HepG2 (cell line): ENCODE results near the gene PEX14. TPM values are rescaled to one million over a fixed set of nuclear protein-coding genes. Genes with fewer than 3 reads are reported as not detected.

Experiments
- CBFB ChIP-seq: sonication (generic); formaldehyde crosslinking; IDR thresholded peaks from 2 replicates; pipeline ENCODE4 v1.4.0; 2020; ENCODE audit warnings: missing genetic modification reagents
- ELF4 ChIP-seq: sonication (generic); formaldehyde crosslinking; IDR thresholded peaks from 2 replicates; pipeline ENCODE4 v1.5.0; 2020; ENCODE audit warnings: missing genetic modification reagents, mild to moderate bottlenecking, moderate library complexity, borderline replicate concordance
- ETV6 ChIP-seq: sonication (generic); formaldehyde crosslinking; conservative IDR thresholded peaks from 2 replicates; pipeline ENCODE4 v1.4.0; 2020; ENCODE audit warnings: missing genetic modification reagents
- FUBP1 ChIP-seq: sonication (generic); formaldehyde crosslinking; IDR thresholded peaks from 2 replicates; pipeline ENCODE4 v1.5.1; 2020; ENCODE audit warnings: missing genetic modification reagents, mild to moderate bottlenecking, borderline replicate concordance
- HOXD1 ChIP-seq: sonication (generic); formaldehyde crosslinking; IDR thresholded peaks from 2 replicates; pipeline ENCODE4 v1.5.0; 2020; ENCODE audit warnings: missing genetic modification reagents
- KAT8 ChIP-seq: IDR thresholded peaks from 2 replicates; pipeline ENCODE4 v1.6.1; 2016; ENCODE audit warnings: missing genetic modification reagents, missing compliant biosample characterization
- MED1 ChIP-seq: sonication (generic); formaldehyde crosslinking; IDR thresholded peaks from 2 replicates; pipeline ENCODE4 v1.4.0; 2020; ENCODE audit warnings: missing genetic modification reagents
- MYNN ChIP-seq: sonication (generic); formaldehyde crosslinking; IDR thresholded peaks from 2 replicates; pipeline ENCODE4 v1.4.0; 2020; ENCODE audit warnings: mild to moderate bottlenecking, low read depth, missing genetic modification reagents
- PHF8 ChIP-seq: sonication (generic); formaldehyde crosslinking; IDR thresholded peaks from 2 replicates; pipeline ENCODE4 v1.5.0; 2020; ENCODE audit warnings: missing genetic modification reagents
- POGZ ChIP-seq: sonication (generic); formaldehyde crosslinking; IDR thresholded peaks from 2 replicates; pipeline ENCODE4 v1.4.0; 2020; ENCODE audit warnings: mild to moderate bottlenecking, missing genetic modification reagents
- SKI ChIP-seq: fragments of 450-650 bp; IDR thresholded peaks from one replicate; pipeline ENCODE4 v1.6.1; 2018; ENCODE audit warnings: mild to moderate bottlenecking; ENCODE audit not compliant: partially characterized antibody
- ZNF235 ChIP-seq: sonication (generic); formaldehyde crosslinking; IDR thresholded peaks from 2 replicates; pipeline ENCODE4 v1.8.1; 2023; ENCODE audit warnings: mild to moderate bottlenecking, missing genetic modification reagents, borderline replicate concordance
- ZNF335 ChIP-seq: sonication (generic); formaldehyde crosslinking; IDR thresholded peaks from 2 replicates; pipeline ENCODE4 v1.4.0; 2020; ENCODE audit warnings: missing genetic modification reagents
- ZNF576 ChIP-seq: sonication (generic); formaldehyde crosslinking; IDR thresholded peaks from 2 replicates; pipeline ENCODE4 v1.4.0; 2020; ENCODE audit warnings: mild to moderate bottlenecking, missing genetic modification reagents
- ZNF747 ChIP-seq: sonication (generic); formaldehyde crosslinking; IDR thresholded peaks from 2 replicates; pipeline ENCODE4 v1.8.1; 2023; ENCODE audit warnings: missing genetic modification reagents, mild to moderate bottlenecking, borderline replicate concordance
- ZSCAN25 ChIP-seq: sonication (generic); formaldehyde crosslinking; IDR thresholded peaks from 2 replicates; pipeline ENCODE4 v1.8.0; 2022; ENCODE audit warnings: mild to moderate bottlenecking, missing genetic modification reagents
- polyA plus RNA-seq, 8 experiments: library from polyadenylated mRNA; depleted of rRNA in 3 of 8; stranded (reverse) in 7 of 8; unstranded in 1 of 8; fragments of >200 nt; fragmentation: Illumina TruSeq in 4 of 8; extraction: Trizol in 4 of 8; gene quantifications; 2 replicates each; pipeline versions ENCODE4 v1.2.1 to v1.2.3, GENCODE V29; 2011 to 2016; ENCODE audit warnings: low read depth in 4 of 8, missing spikeins in 1 of 8, mixed read lengths in 1 of 8; ENCODE audit not compliant: insufficient read depth in 1 of 8
- total RNA-seq, 5 experiments: library from RNA; depleted of rRNA; stranded (reverse); fragments of >200 nt; fragmentation: Illumina TruSeq; extraction: Trizol; gene quantifications; 2 replicates each; pipeline ENCODE4 v1.2.3, GENCODE V29; 2016; ENCODE audit warnings: low read depth in 1 of 5
- TF ChIP-seq, protein P1 (sequence below), 2 experiments: IDR thresholded peaks; 2 replicates each; pipeline ENCODE4 v1.6.1; 2011 to 2012; ENCODE audit warnings: low read length in 2 of 2, borderline replicate concordance in 1 of 2, low read depth in 1 of 2, mild to moderate bottlenecking in 1 of 2, moderate library complexity in 1 of 2
- TF ChIP-seq, protein P2 (sequence below): sonication (generic); formaldehyde crosslinking; IDR thresholded peaks from 2 replicates; pipeline ENCODE4 v1.8.1; 2023; ENCODE audit warnings: mild to moderate bottlenecking, moderate library complexity, missing genetic modification reagents
- TF ChIP-seq, protein P3 (sequence below): sonication (generic); formaldehyde crosslinking; IDR thresholded peaks from 2 replicates; pipeline ENCODE4 v1.8.0; 2022; ENCODE audit warnings: mild to moderate bottlenecking, missing genetic modification reagents, moderate library complexity

PEX14 gene
- total and polyA plus RNA-seq, 2 of the 13 experiments (the other 11 are each of a cell fraction or from before 2014, with no cell fraction given): 6.5 to 9.9 TPM

GRCh38 chr1:10474613-10475507 lies at the start of gene PEX14 (continued):
- 0 out of 2 replicates have a peak, but pooled peaks have one; percentile 38 for TF ChIP-seq POGZ
- no peak for TF ChIP-seq ELF4 (CRISPR knock-in tag)
- peak; percentile 77; the same call in 1 of the 2 replicates for TF ChIP-seq ZNF335 (CRISPR knock-in tag)
- no peak for TF ChIP-seq ZNF747
- TF ChIP-seq CBFB (CRISPR knock-in tag): no peak; the same call in 1 of the 2 replicates
- TF ChIP-seq, protein P1, sequence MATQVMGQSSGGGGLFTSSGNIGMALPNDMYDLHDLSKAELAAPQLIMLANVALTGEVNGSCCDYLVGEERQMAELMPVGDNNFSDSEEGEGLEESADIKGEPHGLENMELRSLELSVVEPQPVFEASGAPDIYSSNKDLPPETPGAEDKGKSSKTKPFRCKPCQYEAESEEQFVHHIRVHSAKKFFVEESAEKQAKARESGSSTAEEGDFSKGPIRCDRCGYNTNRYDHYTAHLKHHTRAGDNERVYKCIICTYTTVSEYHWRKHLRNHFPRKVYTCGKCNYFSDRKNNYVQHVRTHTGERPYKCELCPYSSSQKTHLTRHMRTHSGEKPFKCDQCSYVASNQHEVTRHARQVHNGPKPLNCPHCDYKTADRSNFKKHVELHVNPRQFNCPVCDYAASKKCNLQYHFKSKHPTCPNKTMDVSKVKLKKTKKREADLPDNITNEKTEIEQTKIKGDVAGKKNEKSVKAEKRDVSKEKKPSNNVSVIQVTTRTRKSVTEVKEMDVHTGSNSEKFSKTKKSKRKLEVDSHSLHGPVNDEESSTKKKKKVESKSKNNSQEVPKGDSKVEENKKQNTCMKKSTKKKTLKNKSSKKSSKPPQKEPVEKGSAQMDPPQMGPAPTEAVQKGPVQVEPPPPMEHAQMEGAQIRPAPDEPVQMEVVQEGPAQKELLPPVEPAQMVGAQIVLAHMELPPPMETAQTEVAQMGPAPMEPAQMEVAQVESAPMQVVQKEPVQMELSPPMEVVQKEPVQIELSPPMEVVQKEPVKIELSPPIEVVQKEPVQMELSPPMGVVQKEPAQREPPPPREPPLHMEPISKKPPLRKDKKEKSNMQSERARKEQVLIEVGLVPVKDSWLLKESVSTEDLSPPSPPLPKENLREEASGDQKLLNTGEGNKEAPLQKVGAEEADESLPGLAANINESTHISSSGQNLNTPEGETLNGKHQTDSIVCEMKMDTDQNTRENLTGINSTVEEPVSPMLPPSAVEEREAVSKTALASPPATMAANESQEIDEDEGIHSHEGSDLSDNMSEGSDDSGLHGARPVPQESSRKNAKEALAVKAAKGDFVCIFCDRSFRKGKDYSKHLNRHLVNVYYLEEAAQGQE (IDR thresholded peaks at IDR 0.05; ENCODE audit: borderline replicate concordance in 1 of 2, low read depth in 1 of 2, low read length in 2 of 2): peak in 1 of 2 experiments; percentile 62; a peak in 1 of 4 replicates
- TF ChIP-seq ETV6: no peak
- no peak for TF ChIP-seq ZNF235 (CRISPR knock-in tag)
- TF ChIP-seq KAT8 (CRISPR knock-in tag): peak; percentile 92
- peak; percentile 59 for TF ChIP-seq MED1
- TF ChIP-seq SKI: no peak
- no peak for TF ChIP-seq FUBP1
- TF ChIP-seq, protein P2, sequence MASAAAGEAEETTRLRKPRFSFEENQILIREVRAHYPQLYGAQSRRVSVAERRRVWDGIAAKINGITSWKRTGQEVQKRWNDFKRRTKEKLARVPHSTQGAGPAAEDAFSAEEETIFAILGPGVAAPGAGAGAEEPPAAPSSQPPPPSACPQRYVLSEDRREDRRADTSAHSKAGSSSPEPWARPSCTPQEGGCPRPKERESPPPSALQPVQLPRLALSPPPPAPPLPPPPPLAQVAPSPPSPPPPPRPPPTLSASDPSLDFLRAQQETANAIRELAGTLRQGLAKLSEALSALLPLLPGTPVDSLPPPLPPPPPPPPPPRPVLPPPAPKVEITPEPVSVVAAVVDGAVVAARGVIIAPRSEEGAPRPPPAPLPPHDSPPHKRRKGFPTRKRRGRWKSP (CRISPR knock-in tag): no peak
- no peak for TF ChIP-seq ZSCAN25 (CRISPR knock-in tag)
- TF ChIP-seq PHF8 (CRISPR knock-in tag): peak; percentile 83
- TF ChIP-seq, protein P3, sequence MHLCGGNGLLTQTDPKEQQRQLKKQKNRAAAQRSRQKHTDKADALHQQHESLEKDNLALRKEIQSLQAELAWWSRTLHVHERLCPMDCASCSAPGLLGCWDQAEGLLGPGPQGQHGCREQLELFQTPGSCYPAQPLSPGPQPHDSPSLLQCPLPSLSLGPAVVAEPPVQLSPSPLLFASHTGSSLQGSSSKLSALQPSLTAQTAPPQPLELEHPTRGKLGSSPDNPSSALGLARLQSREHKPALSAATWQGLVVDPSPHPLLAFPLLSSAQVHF (CRISPR knock-in tag): no peak
- TF ChIP-seq HOXD1 (CRISPR knock-in tag): peak; percentile 76
- TF ChIP-seq ZNF576 (CRISPR knock-in tag): no peak
- TF ChIP-seq MYNN (CRISPR knock-in tag): no peak
